ENCODE data around the gene CELF2. TPM values are rescaled to one million over a fixed set of nuclear protein-coding genes. Genes with fewer than 3 reads are reported as not detected.

CELF2 gene
- total and polyA plus RNA-seq, 2 of the 4 experiments (the other 2 are of a cell fraction): 3.5 to 6.6 TPM

DNA sequence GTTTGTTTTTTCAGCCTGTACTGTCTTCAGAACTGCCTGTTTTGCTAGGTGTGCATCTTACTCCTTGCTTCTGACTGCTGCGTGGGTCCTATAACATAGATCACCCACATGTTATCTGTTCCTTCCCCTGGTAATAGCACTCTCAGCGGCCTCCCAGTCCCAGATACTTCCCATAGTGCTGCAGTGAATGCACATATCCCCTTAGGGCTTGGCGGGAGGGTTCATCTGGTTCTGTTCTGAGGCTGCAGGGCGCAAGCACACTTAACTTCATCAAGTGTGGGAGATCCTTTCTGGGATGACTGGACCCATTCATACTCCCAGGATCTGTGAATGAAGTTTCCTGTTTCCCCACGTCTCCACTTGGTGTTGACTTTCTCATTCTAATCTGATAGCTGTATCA, 90.7 kb downstream of the CELF2 start:
- H3K79me1 ChIP-seq (ENCODE audit: low read depth in 1 of 2, low read length in 2 of 2): no peaks in the 10 kb centered on the region
- dilution Hi-C loops (cut with HindIII; ENCODE audit: low sequenced_read_pairs, unreplicated experiment): no loop called here
- no peak overlapping the region for H2BK15ac ChIP-seq (ENCODE audit: low read depth, low read length)
- H2AK9ac ChIP-seq (replicated peaks; ENCODE audit: low read depth, low read length, poor library complexity): no peak overlapping the region
- H2BK5ac ChIP-seq (ENCODE audit: low read depth, low read length, poor library complexity, severe bottlenecking): no peak overlapping the region
- H3K9ac ChIP-seq (ENCODE audit: low read depth, low read length): no peak overlapping the region
- in situ Hi-C loops (cut with MboI; ENCODE audit: low sequenced_read_pairs): no loop called here
- no TSS peak for BruUV-seq (replicated peaks)
- H2BK20ac ChIP-seq (ENCODE audit: low read depth, low read length): no peak overlapping the region
- no peak overlapping the region for H3K18ac ChIP-seq (ENCODE audit: low read depth, low read length)
- no peak overlapping the region for H4K91ac ChIP-seq (ENCODE audit: insufficient read depth, low read depth, low read length)
- H4K8ac ChIP-seq (ENCODE audit: low read depth in 2 of 2, low read length in 2 of 2): no peak overlapping the region
- H3K14ac ChIP-seq (replicated peaks; ENCODE audit: low read depth, low read length): no peak overlapping the region
- no peaks in the 10 kb centered on the region for H3K9me3 ChIP-seq (ENCODE audit: control insufficient read depth, insufficient read depth, low read length)
- CTCF ChIA-PET: no interaction called here
- DNase-seq (no peak), ATAC-seq (ENCODE audit: low read depth) (no peak)
- no peak overlapping the region for H3K4ac ChIP-seq (ENCODE audit: low read depth, low read length)
- H2BK120ac ChIP-seq (ENCODE audit: low read depth, low read length): no peak overlapping the region
- H3K9me1 ChIP-seq (ENCODE audit: insufficient read depth, low read length): no peaks in the 10 kb centered on the region
- no peak overlapping the region for H2AFZ ChIP-seq (replicated peaks; ENCODE audit: low read length, poor library complexity)
- TF ChIP-seq POLR2A (IDR thresholded peaks at IDR 0.05; ENCODE audit: low read depth, low read length) (no peak), RCOR1 (IDR thresholded peaks at IDR 0.05; ENCODE audit: insufficient replicate concordance, low read length) (no peak), SMC3 (IDR thresholded peaks at IDR 0.05; ENCODE audit: low read depth, low read length) (no peak), CHD1 (IDR thresholded peaks at IDR 0.05; ENCODE audit: low read depth, low read length) (no peak), RAD21 (IDR thresholded peaks at IDR 0.05; ENCODE audit: low read length) (no peak), CEBPB (IDR thresholded peaks at IDR 0.05; ENCODE audit: low read depth, low read length) (no peak), MAFK (IDR thresholded peaks at IDR 0.05; ENCODE audit: low read depth, low read length) (no peak), RFX5 (IDR thresholded peaks at IDR 0.05; ENCODE audit: low read depth, low read length) (no peak)
- TF ChIP-seq, protein P1, sequence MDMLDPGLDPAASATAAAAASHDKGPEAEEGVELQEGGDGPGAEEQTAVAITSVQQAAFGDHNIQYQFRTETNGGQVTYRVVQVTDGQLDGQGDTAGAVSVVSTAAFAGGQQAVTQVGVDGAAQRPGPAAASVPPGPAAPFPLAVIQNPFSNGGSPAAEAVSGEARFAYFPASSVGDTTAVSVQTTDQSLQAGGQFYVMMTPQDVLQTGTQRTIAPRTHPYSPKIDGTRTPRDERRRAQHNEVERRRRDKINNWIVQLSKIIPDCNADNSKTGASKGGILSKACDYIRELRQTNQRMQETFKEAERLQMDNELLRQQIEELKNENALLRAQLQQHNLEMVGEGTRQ (IDR thresholded peaks at IDR 0.05; ENCODE audit: low read depth, low read length): no peak
- no CpG with 5 or more reads among the region's 5 CpGs for WGBS, 2 experiments (ENCODE audit: extremely low coverage in 2 of 2, insufficient read length in 1 of 2)
- no peaks in the 10 kb centered on the region for H3K27me3 ChIP-seq (ENCODE audit: control insufficient read depth, insufficient read depth, low read length)
- POLR2A ChIA-PET (ENCODE audit: unreplicated experiment): no interaction called here
- no peak overlapping the region for H3K27ac ChIP-seq (ENCODE audit: insufficient read depth, low read length)
- H3K56ac ChIP-seq (ENCODE audit: extremely low read depth, insufficient read depth, low read length): no peak overlapping the region
- H2AK5ac ChIP-seq (ENCODE audit: low read depth, low read length): no peak overlapping the region
- H3K4me2 ChIP-seq (ENCODE audit: low read depth, low read length): no peak overlapping the region
- H4K20me1 ChIP-seq (ENCODE audit: insufficient read depth, low read length): no peaks in the 10 kb centered on the region
- H3K4me1 ChIP-seq (ENCODE audit: control insufficient read depth, insufficient read depth, low read length): no peaks in the 10 kb centered on the region
- H3K36me3 ChIP-seq (ENCODE audit: control insufficient read depth, insufficient read depth, low read length): no peaks in the 10 kb centered on the region
- intact Hi-C loops (cut with micrococcal nuclease): no loop called here
- H4K5ac ChIP-seq (ENCODE audit: low read depth, low read length): no peak overlapping the region
- H3K23ac ChIP-seq (ENCODE audit: low read depth, low read length): no peak overlapping the region
- no peak overlapping the region for H3K4me3 ChIP-seq (ENCODE audit: insufficient read depth, low read depth, low read length)
